DMS153 treated with DMSO at 0.1 percent for 48 hours (cell line): Measurements from ENCODE around the gene GGA2.
"Not testable (repeated sequence)": the region's sequence is repeated elsewhere in the genome, so short reads cannot be mapped to it uniquely, and the experiment has no call there.

Experiments
- DNase-seq: peaks from one replicate; lab custom pipeline; 2025; ENCODE audit not compliant: unreplicated experiment; lab: John Stamatoyannopoulos, UW

Gene GGA2

DNA sequence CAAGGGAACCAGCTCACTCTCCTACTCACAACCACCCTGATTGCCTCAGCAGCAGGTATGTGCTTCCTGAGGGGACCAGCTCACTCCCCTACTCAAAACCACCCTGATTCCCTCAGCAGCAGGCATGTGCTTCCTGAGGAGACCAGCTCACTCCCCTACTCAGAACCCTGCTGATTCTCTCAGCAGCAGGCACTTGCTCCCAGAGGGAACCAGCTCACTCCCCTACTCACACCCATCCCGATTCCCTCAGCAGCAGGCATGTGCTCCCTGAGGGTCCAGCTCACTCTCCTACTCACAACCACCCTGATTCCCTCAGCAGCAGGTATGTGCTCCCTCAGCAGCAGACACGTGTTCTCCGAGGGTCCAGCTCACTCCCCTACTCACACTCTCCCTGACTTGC, 31.2 kb downstream of the GGA2 start:
- DNase-seq: no peak

DNA sequence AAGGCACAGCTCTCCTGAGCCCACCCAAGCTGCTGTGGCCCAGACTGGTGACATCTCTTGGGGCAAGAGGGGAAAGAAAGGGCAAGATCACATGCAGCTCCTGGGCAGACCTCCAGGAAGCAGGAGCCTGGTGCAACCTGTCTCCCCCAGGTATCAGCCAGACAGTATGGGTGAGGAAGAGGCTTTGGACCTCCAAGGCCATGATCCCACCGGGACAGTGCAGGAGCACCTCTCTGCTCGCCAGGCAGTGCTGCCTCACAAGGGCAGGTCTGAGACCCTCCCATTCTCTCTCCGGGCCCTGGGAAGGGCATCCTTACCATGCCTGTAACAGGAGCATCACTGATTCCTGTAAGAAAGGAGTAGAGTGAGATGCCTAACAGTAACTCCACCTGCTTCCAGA, 31.7 kb downstream of the GGA2 start:
- no peak for DNase-seq

DNA sequence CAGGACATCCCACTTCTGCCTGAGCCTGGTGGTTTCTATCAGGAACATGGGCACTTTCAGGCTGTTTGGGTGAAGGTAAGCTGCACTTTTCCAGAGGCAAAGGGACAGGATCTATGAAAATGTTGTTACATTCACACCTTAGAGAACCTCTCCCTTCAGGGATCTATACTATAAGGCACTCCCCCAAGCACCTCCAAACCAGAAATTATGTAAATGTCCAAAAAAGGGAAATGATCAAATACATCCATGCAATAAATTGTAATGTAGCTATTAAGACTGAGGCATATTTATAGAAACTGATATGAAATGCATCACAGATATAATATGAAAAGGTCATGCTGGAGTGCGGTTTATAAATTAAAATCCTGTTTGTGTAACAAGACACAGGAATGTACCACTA, 34.0 kb downstream of the GGA2 start:
- DNase-seq: no peak

DNA sequence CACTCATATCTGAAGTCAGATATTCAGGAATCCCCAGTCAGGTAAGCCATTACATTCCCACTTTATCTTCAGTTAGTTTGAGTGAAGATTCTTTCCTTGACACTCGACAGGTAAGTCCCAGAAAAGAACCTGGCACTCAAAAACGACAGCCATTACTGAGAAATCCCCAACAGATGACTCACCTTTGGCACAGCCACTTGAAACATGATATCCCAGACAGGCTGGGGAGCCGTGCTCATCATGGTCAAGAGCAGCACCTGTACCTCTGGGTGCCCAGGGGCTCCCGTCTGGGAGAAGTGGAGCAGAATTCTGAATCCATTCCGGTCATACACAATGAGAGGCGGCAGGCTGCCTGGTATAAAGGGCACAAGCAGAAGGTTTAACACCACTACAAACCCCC, 40.5 kb downstream of the GGA2 start:
- no peak for DNase-seq

DNA sequence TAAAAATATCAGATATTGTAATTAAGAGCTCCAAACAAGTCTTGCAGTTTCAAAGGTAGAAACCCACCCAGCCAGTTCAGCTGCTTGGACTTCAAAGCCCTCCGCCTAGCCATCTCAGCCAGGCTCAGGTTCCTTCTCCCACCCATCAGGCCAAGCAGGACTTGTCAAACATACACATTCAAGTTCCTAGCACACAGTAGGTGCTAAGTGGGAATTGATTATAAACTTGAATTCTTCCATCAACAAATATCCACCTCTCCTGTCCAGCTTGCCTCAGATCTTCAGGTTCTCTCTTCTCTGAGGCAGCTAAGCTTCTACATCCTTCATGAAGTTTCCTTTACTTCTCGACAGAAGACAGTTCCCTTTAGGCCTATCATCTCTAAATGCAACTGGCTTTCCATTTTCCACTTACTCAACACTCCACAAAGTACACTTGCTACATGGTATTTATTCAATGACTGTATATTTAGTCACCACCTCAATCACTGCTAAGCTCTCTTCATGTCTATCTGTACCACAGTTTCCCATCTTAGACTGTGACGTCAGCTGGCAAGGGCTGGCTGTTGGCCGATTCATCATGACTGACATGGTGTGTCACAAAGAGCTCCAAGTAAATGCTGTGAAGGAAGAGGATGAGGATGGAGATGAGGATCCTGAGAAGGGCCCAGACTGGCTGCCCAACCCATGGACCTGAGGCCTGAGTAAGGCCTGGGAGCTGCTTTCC, 44.0 kb downstream of the GGA2 start:
- no peak for DNase-seq

DNA sequence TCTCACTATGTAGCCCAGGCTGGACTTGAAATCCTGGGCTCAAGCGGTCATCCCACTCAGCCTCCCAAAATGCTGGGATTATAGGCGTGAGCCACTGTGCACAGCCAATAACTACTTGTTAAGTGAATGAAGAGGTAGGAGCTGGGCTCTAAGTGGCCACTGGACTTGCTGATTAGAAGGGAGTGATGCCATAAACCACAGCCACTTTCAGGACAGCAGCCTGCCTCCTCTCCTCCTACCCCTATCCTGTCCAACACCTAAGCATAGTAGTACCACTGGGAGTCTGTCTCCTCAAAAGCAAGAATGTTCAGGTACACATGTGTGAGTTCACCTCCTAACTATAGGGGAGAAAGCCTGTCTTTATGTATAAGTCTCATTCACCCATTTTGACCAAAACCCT, 45.1 kb downstream of the GGA2 start:
- no peak for DNase-seq

DNA sequence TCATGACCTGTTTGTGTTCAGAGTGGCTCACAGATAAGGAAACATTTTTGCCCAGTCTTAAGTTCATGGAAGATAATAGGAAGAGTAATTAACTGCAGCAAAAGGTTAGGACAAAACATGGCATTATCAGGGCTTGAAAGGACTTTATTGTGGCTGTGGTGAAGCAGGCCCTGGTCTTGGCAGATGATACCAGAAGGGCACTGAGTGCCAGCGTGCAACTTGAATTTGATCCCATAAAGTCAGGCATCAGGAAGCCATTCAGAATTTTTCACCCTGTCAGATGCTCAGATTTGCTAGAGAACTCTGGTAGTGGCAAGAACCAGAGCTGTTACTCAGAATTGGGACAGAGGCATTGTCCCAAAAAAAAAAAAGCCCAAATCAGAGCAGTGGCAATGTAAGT, 46.1 kb downstream of the GGA2 start:
- no peak for DNase-seq

DNA sequence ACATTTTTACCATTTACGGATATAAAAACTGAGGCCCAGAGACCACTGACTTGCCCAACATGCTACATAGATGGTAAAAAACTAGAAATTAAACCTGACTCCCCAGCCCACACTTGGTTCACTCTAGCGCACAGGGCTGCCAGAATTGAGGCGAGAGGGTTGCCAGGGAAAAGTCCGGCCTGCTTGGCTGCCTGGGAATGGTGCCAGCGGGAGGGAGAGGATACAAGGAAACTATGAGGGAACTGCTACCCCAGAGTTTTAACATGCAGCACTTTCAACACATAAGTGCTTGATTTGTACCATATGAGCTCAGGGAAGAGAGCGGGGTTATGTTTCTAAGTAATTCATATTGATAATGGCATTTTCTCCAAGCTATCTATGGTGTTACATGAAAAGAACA, 47.3 kb downstream of the GGA2 start:
- not testable (repeated sequence) for DNase-seq

DNA sequence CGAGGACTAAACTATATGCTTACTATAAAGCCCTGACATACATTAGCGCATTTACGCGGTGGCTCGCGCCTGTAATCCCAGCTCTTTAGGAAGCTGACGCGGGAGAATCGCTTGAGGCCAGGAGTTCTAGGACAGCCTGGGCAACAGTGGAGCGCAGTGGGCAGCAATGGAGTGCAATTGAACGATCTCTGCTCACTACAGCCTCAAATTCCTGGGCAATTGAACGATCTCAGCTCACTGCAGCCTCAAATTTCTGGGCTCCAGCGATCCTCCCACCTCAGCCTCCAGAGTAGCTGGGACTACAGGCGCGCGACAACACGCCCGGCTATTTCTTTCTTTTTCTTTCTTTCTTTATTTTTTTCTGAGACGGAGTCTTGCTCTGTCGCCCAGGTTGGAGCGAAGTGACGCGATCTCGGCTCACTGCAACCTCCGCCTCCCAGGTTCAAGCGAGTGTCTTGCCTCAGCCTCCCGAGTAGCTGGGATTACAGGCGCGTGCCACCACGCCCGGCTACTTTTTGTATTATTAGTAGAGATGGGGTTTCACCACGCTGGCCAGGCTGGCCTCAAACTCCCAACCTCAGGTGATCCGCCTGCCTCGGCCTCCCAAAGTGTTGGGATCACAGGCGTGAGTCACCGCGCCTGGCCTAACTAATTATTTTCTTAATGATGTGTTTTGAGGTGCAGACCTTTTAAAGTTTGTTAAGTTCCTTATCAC, 56.8 kb downstream of the GGA2 start:
- no peak for DNase-seq

DNA sequence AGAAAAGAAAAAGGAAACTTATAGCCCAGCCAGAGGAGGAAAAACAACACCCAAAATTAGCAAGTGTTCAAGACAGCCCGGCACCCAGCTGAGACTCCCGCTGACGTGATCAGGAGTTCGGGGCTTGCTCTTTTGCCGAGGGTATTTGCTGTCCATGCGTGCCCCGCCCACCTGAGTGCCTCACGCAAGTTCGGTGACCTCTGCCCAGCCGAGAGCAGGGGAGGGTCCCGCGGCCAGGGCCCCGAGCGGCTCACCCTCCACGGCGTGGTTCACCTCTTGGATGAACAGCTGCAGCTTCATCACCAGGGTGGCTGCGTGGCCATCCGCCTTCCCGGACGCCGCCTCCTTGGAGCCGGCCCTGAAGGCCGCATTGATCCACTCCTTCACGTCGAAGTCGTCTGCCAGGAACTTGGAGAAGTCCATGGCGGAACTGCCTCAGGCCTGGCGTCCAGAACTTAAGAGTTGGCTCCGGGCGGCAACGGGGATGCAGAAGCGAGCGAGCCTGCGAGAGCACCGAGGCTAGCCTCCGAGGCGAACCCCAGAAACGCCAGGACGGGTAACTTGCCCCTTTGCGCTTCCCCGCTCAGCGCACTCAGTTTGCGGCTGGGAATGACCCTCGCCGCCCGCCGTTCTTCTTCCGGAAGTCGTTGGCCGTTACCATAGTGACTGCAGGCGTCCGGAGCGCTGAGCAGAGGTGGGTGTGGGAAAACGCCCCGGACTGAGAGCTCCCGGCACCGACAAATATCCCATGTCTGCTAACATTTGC, 57.5 kb downstream of the GGA2 start, which contains the start of gene COG7:
COG7 (minus strand) TSS at position 618 of the 766 bp plus-strand sequence; CDS start at position 423, 195 bp downstream.
- peak; percentile 59 for DNase-seq

DNA sequence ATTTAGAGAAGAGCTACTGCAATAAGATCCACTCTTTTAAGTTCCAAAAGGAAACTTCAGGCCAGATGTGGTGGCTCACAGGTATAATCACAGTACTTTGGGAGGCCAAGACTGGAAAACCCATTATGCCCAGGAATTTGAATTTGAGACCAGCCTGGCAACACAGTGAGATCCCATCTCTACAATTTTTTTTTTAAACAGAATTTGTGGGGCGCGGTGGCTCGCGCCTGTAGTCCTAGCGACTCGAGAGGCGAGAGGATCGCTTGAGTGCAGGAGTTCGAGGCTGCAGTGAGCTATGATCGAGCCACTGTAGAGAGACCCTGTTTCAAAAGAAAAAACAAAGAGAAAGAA, 58.1 kb downstream of the GGA2 start:
- DNase-seq: no peak

DNA sequence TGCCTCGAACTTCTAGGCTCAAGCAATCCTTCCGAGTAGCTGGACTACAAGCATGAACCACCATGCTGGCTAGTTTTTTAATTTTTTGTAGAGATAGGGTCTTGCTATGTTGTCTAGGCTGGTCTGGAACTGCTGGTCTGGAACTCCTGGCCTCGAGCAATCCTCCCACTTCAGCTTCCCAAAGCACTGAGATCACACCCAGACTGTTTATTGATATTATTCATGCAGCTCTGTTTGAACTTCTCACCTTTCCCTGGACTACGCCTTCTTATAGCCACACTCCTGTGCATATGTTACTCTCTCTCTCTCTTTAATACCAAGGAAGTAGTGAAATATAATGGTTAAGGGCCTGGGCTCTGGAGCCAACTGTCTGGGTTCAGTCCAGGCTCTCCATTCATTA, 61.9 kb downstream of the GGA2 start:
- no peak for DNase-seq

DNA sequence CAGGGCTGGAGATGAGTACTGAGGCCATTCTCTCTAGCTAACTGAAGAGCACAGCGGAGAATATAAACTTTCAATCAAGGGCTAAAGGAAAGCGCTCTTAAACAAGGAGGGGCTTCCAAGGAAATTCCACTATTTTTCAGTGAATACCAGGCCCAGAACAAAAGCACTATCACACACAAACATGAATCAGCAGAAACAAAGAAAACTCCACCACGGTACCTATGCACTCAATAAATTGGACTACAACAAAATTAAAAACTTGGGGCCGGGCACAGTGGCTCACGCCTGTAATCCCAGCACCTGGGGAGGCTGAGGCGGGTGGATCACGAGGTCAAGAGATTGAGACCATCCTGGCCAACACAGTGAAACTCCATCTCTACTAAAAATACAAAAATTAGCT, 72.8 kb downstream of the GGA2 start:
- DNase-seq: not testable (repeated sequence)

DNA sequence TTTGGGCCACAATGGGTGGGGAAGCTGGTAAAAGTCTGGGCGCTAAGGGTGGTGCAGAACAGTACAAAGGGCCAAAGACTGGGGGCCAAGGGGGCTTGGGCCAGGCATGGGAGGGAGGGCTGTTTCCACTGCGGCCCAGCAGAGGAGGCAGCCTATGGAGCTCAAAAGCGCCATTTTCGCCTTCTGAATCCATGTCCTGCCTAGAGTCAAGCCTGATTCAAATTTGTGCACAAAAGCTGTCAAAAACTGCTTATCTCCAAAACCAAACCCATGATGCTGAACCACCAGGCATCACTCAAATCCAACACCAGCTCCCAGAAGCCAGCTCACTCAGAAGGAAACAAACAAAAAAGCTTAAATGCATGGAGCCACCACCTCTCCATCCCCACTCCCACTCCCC, 73.3 kb downstream of the GGA2 start:
- DNase-seq: no peak

DNA sequence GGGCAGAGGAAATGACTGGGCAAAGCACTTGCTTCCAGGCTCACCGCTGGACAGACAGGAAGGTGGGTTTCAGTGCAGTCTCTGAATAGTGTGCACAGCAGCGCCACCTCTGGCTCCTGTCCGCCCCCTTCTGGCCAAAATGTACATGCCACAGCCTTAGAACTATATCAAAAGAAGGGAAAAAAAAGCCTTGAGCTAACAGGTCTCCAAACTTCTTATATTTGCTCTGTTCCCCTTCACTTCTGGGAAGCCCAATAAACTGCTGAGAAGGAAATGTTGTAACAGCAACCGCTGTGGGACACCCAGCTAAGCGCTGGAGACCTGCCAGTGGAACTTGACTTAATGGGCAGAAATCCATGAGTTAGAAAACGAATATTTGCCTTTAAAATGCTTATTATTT, 74.8 kb downstream of the GGA2 start:
- no peak for DNase-seq

DNA sequence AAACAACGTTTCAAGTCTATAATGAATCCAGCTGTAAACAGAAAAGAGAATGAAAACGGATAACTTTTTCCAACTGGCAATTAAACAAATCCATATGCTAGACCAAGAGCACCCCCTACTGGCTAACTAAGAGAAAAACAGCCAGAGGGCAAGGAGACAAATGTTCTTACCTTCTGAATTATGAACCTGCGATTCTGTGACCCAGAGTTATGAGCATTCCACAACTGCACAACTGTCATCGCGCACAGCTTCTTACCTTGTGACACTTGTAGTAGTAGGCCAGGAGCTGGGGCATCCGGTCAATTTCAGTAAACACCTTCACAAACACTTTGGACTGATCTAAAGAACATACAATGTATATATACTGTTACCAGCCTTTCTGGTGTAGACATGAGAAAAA, 75.9 kb downstream of the GGA2 start:
- peak; percentile 83 for DNase-seq

DNA sequence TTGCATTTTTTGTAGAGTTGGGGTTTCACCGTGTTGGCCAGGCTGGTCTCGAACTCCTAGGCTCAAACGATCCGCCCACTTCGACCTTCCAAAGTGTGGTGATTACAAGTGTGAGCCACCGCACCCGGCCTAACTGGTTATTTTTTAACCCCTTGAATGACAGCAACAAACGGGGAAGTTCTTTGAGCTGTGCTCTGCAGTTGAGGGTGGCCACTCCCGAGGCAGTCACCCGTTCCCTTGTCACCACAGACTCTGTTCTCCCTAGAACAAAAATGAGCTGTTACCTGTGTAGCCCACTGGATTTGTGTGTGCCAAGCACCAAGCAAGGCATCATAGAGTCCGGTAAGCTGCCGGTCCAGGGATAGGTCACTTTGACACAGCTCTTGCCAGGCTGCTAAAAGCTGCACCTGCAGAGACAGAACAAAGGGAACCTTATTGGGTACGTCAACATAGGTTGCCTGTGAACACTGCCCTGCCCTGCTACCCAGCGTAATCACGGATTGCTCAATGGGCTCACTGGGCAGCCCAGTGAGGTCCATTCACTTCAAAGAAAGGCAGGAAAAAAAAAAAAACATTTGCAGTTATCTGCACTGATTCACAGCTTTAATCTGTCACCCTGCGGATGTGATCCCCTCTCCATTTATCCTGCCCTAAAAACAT, 76.9 kb downstream of the GGA2 start:
- no peak for DNase-seq

DNA sequence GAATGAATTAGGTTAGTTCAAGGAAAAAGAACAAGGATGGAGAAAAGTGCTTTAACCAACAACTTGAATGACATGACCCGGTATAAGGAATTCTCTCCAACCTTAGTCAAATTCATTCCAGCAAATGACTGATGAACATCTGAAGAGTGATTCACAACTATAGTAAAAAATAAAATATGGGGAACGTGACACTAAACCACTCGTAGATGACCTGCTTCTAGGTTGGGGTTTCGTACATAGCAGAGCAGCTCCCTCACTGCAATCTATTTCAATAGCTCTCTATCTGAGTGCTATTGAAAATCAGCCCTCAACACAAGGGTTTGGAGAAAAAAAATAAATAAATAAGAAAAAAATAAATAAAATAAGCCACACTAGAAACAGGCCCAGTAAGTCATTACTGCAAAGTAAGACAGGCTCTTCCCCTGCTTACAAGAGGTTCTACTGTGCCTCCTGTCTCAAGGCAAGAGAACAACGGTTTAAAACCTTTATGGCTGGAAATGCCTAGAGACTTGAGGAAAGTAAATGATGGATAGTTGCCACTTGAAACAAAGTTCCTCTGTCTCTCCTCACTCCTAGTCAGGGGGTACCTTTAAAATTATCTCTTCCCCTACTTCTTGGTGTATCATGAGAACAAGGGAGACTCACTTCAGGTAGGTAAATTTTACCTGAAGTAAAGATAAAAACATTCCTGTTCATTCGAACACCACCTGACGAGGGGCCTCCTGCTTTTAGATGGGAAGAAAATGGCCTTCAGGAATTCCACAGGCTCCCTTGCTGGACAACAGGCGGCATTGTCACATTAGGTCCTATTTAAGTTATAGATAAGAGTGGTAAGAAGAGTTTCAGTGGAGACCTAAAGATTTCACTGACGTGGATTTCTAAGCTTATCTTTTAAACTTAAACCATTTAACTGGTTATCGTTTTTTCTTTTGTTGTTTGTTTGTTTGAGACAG, 77.8 kb downstream of the GGA2 start:
- DNase-seq: no peak

DNA sequence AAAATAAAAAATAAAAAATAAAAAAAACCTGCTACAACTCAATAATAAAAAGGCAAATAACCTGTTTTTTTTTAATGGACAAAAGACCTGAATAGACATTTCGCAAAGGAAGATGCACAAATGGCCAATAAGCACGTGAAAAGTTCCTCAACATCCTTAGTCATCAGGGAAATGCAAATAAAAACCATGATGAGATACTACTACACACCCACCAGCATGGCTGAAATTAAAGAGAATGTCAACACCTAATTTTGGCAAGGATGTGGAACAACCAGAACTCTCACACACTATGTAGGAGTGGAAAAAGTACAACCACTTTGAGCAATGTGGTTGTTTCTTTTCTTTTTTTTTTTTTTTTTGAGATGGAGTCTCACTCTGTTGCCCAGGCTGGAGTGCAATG, 81.9 kb downstream of the GGA2 start:
- DNase-seq: no peak

DNA sequence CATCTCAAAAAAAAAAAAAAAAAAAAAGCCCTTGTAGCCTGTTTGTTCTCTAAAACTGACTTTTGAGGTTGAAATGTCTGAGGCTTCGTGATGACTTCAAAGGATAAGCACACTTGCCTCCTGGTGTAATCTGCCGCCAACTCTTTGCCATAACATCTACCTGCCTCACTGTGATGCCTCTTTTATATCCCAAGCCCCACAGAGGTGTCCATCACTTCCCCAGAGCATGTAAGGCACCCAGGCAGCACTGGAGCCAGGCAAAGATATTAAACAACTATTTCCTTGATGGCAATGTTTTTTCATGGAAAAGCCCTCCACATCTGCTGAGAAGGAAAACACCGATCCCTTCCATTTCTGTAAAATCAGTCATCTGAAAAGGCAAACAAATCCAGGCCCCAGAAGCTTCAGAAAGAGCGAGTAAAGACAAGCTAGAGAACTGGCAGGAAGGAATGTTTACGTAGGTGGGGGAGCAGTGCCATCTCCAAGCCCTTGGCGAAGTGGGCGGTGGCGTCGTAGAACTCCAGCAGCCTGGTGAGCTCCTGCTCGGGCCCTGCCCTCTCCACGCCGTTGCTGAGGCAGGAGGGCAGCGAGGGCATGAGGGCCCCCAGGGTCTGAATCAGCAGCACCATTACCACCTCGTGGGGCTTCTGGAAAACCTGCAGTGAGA, 85.9 kb downstream of the GGA2 start:
- peak; percentile 26 for DNase-seq
